DOHH2 (cell line): ENCODE data around the gene MSS51.

Source experiments
- H3F3A ChIP-seq: fragments of 200-600 bp; sonication (generic), shearing (Covaris generic); 2 replicates; pipeline ENCODE4 v1.6.0; 2016; ENCODE audit warnings: antibody characterized with exemption, mild to moderate bottlenecking; ENCODE audit not compliant: control insufficient read depth, insufficient read depth
- H3K27ac ChIP-seq: fragments of 200-600 bp; sonication (generic); 2 replicates; pipeline ENCODE4 v1.5.1; 2014; ENCODE audit warnings: low read depth, mild to moderate bottlenecking, low read length, moderate library complexity
- H3K27me3 ChIP-seq: fragments of 200-600 bp; sonication (generic); 2 replicates; pipeline ENCODE4 v1.6.1; 2014; ENCODE audit warnings: mild to moderate bottlenecking, low read length, mixed read lengths; ENCODE audit not compliant: control insufficient read depth
- H3K36me3 ChIP-seq: fragments of 200-600 bp; sonication (generic); 2 replicates; pipeline ENCODE4 v1.6.1; 2014; ENCODE audit warnings: mild to moderate bottlenecking, low read length, moderate library complexity, mixed read lengths; ENCODE audit not compliant: control insufficient read depth
- H3K4me1 ChIP-seq: fragments of 200-600 bp; sonication (generic); 2 replicates; pipeline ENCODE4 v1.6.1; 2014; ENCODE audit warnings: mild to moderate bottlenecking, low read length, mixed read lengths; ENCODE audit not compliant: control insufficient read depth
- H3K4me2 ChIP-seq: fragments of 200-600 bp; sonication (generic); 2 replicates; pipeline ENCODE4 v1.6.0; 2014; ENCODE audit warnings: mild to moderate bottlenecking, low read length, moderate library complexity
- H3K4me3 ChIP-seq: fragments of 200-600 bp; sonication (generic); 2 replicates; pipeline ENCODE4 v1.5.1; 2014; ENCODE audit warnings: mild to moderate bottlenecking, low read length, mixed read lengths
- H3K79me2 ChIP-seq: fragments of 200-600 bp; sonication (generic); 2 replicates; pipeline ENCODE4 v1.6.1; 2014; ENCODE audit warnings: mild to moderate bottlenecking, low read length, mixed read lengths; ENCODE audit not compliant: control insufficient read depth
- H3K9me2 ChIP-seq: fragments of 200-600 bp; sonication (generic); replicated peaks from 2 replicates; pipeline ENCODE4 v1.6.1; 2014; ENCODE audit warnings: mild to moderate bottlenecking, low read length, mixed read lengths; ENCODE audit not compliant: control insufficient read depth
- H3K9me3 ChIP-seq: fragments of 200-600 bp; sonication (generic); 2 replicates; pipeline ENCODE4 v1.6.1; 2014; ENCODE audit warnings: antibody characterized with exemption, low read length, mixed read lengths; ENCODE audit not compliant: control insufficient read depth, insufficient read depth
- H4K20me1 ChIP-seq: fragments of 200-600 bp; sonication (generic); 2 replicates; pipeline ENCODE4 v1.6.0; 2014; ENCODE audit warnings: low read depth, mild to moderate bottlenecking, antibody characterized with exemption, low read length, moderate library complexity; ENCODE audit not compliant: control insufficient read depth, insufficient read depth
- CTCF ChIP-seq: fragments of 200-600 bp; sonication (generic); IDR thresholded peaks from one replicate; pipeline ENCODE4 v1.5.1; 2014; ENCODE audit warnings: antibody characterized with exemption, mild to moderate bottlenecking, low read depth, low read length; ENCODE audit not compliant: poor library complexity, severe bottlenecking
- EZH2phosphoT487 ChIP-seq: fragments of 200-600 bp; sonication (generic); IDR thresholded peaks from 2 replicates; pipeline ENCODE4 v1.6.1; 2017; ENCODE audit warnings: borderline replicate concordance, mild to moderate bottlenecking, antibody characterized with exemption, low read length, moderate library complexity, mixed read lengths

The MSS51 gene

DNA sequence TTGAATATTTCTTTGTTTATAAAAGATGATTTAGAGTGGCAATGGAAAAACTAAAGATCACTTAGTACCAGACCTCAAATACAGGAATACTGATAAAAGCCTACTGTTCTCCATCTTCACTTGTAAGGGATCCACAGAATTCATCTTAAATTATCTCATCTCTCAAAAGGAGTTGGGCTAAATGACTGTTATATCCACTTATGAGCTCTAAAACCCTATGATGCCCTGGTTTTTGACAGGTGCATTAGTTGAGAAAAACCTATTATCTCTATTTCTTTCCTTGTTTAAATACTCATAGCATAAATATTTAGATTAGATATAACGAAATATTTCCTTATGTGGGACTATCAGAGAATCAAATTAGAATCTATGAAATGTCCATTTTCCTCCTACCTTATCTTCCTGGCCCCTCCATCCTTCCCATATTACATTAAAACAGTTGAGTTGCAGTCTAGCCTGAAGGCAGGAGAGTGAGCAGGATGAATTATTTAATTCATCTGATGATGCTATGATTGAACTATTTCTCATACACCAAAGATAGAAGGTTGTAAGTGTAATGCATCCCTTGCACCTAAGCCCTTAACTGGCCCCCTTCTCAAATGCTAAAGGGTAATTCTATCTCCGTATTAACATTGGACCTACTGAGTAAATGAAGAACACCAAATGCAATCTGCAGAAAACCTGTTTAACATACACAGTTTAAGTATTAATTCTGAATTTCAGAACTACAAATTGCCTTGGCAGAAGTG, 32.8 kb upstream of the MSS51 start:
- Histone ChIP-seq H3K36me3 (peaks cover 59% of the 10 kb centered on the region), H3K27ac (no peak overlapping the region), H3F3A (no peaks in the 10 kb centered on the region), H4K20me1 (no peaks in the 10 kb centered on the region), H3K27me3 (no peaks in the 10 kb centered on the region), H3K4me2 (no peak overlapping the region), H3K4me3 (no peak overlapping the region), H3K9me3 (no peaks in the 10 kb centered on the region), H3K4me1 (peaks cover 6% of the 10 kb centered on the region; the same call in 1 of the 2 replicates), H3K9me2 (no peaks in the 10 kb centered on the region), H3K79me2 (no peaks in the 10 kb centered on the region)
- TF ChIP-seq CTCF (no peak), EZH2phosphoT487 (no peak)

DNA sequence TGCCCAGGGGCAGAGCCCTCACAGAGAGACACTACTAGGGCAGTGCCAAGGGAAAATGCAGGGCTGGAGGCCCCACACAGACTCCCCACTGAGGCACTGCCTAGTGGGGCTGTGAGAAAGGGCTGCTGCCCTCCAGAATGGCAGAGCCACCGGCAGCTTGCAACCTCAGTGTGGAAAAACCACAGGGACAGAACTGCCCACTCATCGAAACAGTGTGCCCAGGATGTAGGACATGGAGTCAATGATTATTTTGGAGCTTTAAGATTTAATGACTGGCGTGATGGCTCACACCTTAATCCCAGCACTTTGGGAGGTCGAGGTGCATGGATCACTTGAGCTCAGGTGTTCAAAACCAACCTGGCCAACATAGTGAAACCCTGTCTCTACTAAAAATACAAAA, 27.5 kb upstream of the MSS51 start:
- TF ChIP-seq CTCF, result no peak
- no peak for TF ChIP-seq EZH2phosphoT487
- no peaks in the 10 kb centered on the region for H3F3A ChIP-seq
- peaks cover 21% of the 10 kb centered on the region for H3K36me3 ChIP-seq
- H3K4me2 ChIP-seq, result no peak overlapping the region
- H3K9me2 ChIP-seq, result no peaks in the 10 kb centered on the region
- H3K9me3 ChIP-seq, result no peaks in the 10 kb centered on the region
- H3K27me3 ChIP-seq, result no peaks in the 10 kb centered on the region
- no peak overlapping the region for H3K4me3 ChIP-seq
- H3K4me1 ChIP-seq, result peaks cover 4% of the 10 kb centered on the region; the same call in 1 of the 2 replicates
- no peaks in the 10 kb centered on the region for H4K20me1 ChIP-seq
- H3K79me2 ChIP-seq, result no peaks in the 10 kb centered on the region
- no peak overlapping the region for H3K27ac ChIP-seq

GRCh38 chr10:73459683-73460314, 26.4 kb upstream of the MSS51 start:
- TF ChIP-seq EZH2phosphoT487, result no peak
- no peak for TF ChIP-seq CTCF
- no peaks in the 10 kb centered on the region for H3K4me1 ChIP-seq

More at GRCh38 chr10:73459683-73460314, 26.4 kb upstream of the MSS51 start:
- H3K79me2 ChIP-seq, result no peaks in the 10 kb centered on the region
- H3K36me3 ChIP-seq, result peaks cover 11% of the 10 kb centered on the region
- H3K4me2 ChIP-seq, result no peak overlapping the region
- H4K20me1 ChIP-seq, result no peaks in the 10 kb centered on the region
- H3K27me3 ChIP-seq, result no peaks in the 10 kb centered on the region
- H3K9me3 ChIP-seq, result no peaks in the 10 kb centered on the region
- H3F3A ChIP-seq, result no peaks in the 10 kb centered on the region
- H3K4me3 ChIP-seq, result no peak overlapping the region
- no peak overlapping the region for H3K27ac ChIP-seq
- H3K9me2 ChIP-seq, result no peaks in the 10 kb centered on the region
